B cell (primary cell): ENCODE data around the gene MPST. TPM values are rescaled to one million over a fixed set of nuclear protein-coding genes. Genes with fewer than 3 reads are reported as not detected.

Experiments used
- ATAC-seq: fragments of 200-7000 bp; cut with Tn5 transposase; one replicate; pipeline ENCODE4 v1.10.0; 2021; ENCODE audit warnings: low read depth, mild to moderate bottlenecking, moderate number of reproducible peaks, moderate library complexity
- CTCF ChIA-PET: fragments of 350-600 bp; sonication (Branson Sonifier 250); formaldehyde crosslinking; loops from one replicate; lab custom pipeline; 2021; ENCODE audit warnings: antibody characterized with exemption, inconsistent platforms; lab: Charles Lee
- POLR2A ChIA-PET: fragments of 350-600 bp; sonication (Branson Sonifier 250); formaldehyde crosslinking; loops from one replicate; lab custom pipeline; 2021; ENCODE audit warnings: antibody characterized with exemption; lab: Charles Lee
- DNase-seq: peaks from one replicate; pipeline ENCODE4 v3.0.0; 2013
- H2AFZ ChIP-seq: 2 replicates; pipeline ENCODE4 v1.6.1; 2012; ENCODE audit warnings: mild to moderate bottlenecking, low read depth, low read length; ENCODE audit not compliant: insufficient read depth, poor library complexity, severe bottlenecking
- H3K27ac ChIP-seq, 2 donors: 1 replicate in 1 of 2; 2 replicates in 1 of 2; pipeline ENCODE4 v1.5.1; 2012 to 2013; ENCODE audit warnings: low read length in 2 of 2, mild to moderate bottlenecking in 2 of 2, moderate library complexity in 1 of 2
- H3K27me3 ChIP-seq, 4 experiments: fragments of 200-600 bp in 1 of 4; sonication (generic) in 1 of 4; replicated peaks in 1 of 4; 1 replicate in 2 of 4; 2 replicates in 2 of 4; pipeline versions ENCODE4 v1.6.1 to v1.7.0; 2013 to 2016; ENCODE audit warnings: low read length in 3 of 4, mild to moderate bottlenecking in 2 of 4, mixed read lengths in 1 of 4, moderate library complexity in 1 of 4; ENCODE audit not compliant: insufficient read depth in 4 of 4, control insufficient read depth in 3 of 4; ENCODE audit errors: control extremely low read depth in 1 of 4
- H3K36me3 ChIP-seq, 2 experiments: replicated peaks in 1 of 2; 1 replicate in 1 of 2; 2 replicates in 1 of 2; pipeline versions ENCODE4 v1.6.1 to v1.7.1; 2013; ENCODE audit warnings: low read length in 1 of 2; ENCODE audit not compliant: insufficient read depth in 2 of 2, control insufficient read depth in 1 of 2; ENCODE audit errors: control extremely low read depth in 1 of 2, extremely low read depth in 1 of 2
- H3K4me1 ChIP-seq, 2 donors: fragments of 200-600 bp in 1 of 2; sonication (generic) in 1 of 2; 1 replicate in 1 of 2; 2 replicates in 1 of 2; pipeline versions ENCODE4 v1.5.1 to v1.6.1; 2013 to 2017; ENCODE audit warnings: low read length in 2 of 2; ENCODE audit not compliant: control insufficient read depth in 2 of 2, insufficient read depth in 2 of 2
- H3K4me2 ChIP-seq: replicated peaks from 2 replicates; pipeline ENCODE3; 2012; ENCODE audit warnings: mild to moderate bottlenecking, low read depth, low read length; ENCODE audit not compliant: poor library complexity, severe bottlenecking
- H3K4me3 ChIP-seq, 5 experiments: fragments of 200-600 bp in 1 of 5; sonication (generic) in 1 of 5; 1 replicate in 3 of 5; 2 replicates in 2 of 5; pipeline versions ENCODE4 v1.5.1 to v1.7.0; 2011 to 2016; ENCODE audit warnings: low read length in 4 of 5, mild to moderate bottlenecking in 4 of 5, low read depth in 2 of 5, control low read depth in 1 of 5, moderate library complexity in 1 of 5; ENCODE audit not compliant: insufficient read depth in 1 of 5; ENCODE audit errors: control extremely low read depth in 1 of 5, extremely low read depth in 1 of 5
- H3K79me2 ChIP-seq: fragments of 200-600 bp; sonication (generic); one replicate; pipeline ENCODE4 v1.6.0; 2016; ENCODE audit warnings: low read length; ENCODE audit not compliant: control insufficient read depth, insufficient read depth
- H3K9ac ChIP-seq: fragments of 200-600 bp; sonication (generic); 2 replicates; pipeline ENCODE4 v1.6.1; 2017; ENCODE audit warnings: mild to moderate bottlenecking, low read length, moderate library complexity
- H3K9me3 ChIP-seq, 3 donors: one replicate each; pipeline versions ENCODE4 v1.6.1 to v1.7.1; 2013; ENCODE audit warnings: low read length in 2 of 3; ENCODE audit not compliant: control insufficient read depth in 2 of 3, insufficient read depth in 1 of 3; ENCODE audit errors: control extremely low read depth in 1 of 3
- H4K20me1 ChIP-seq: 2 replicates; pipeline ENCODE4 v1.6.0; 2012; ENCODE audit warnings: mild to moderate bottlenecking, low read length; ENCODE audit not compliant: insufficient read depth, control insufficient read depth, poor library complexity, severe bottlenecking
- H3K27ac Mint-ChIP-seq: one replicate; pipeline ENCODE4 v1.8.0; 2021; ENCODE audit warnings: mixed read lengths
- H3K27me3 Mint-ChIP-seq: one replicate; pipeline ENCODE4 v1.8.0; 2021; ENCODE audit warnings: mixed read lengths
- H3K4me1 Mint-ChIP-seq: one replicate; pipeline ENCODE4 v1.8.0; 2021; ENCODE audit warnings: mixed read lengths
- H3K4me3 Mint-ChIP-seq: one replicate; pipeline ENCODE4 v1.8.0; 2021; ENCODE audit warnings: mixed read lengths
- H3K9me3 Mint-ChIP-seq: one replicate; pipeline ENCODE4 v1.8.0; 2022; ENCODE audit warnings: mixed read lengths; ENCODE audit not compliant: insufficient read depth
- CTCF ChIP-seq: fragments of 200-600 bp; IDR thresholded peaks from one replicate; pipeline ENCODE4 v1.8.0; 2022; ENCODE audit warnings: antibody characterized with exemption, mild to moderate bottlenecking
- EZH2 ChIP-seq: IDR thresholded peaks from 2 replicates; pipeline ENCODE4 v1.6.1; 2012; ENCODE audit warnings: borderline replicate concordance, low read depth, mild to moderate bottlenecking, moderate library complexity, low read length; ENCODE audit not compliant: insufficient read depth, poor library complexity, severe bottlenecking
- WGBS: methylation state at CpG from one replicate; pipeline ENCODE4 v1.1.5; 2013; ENCODE audit warnings: missing lambda C conversion rate; ENCODE audit not compliant: insufficient coverage; 5-methylcytosine and 5-hydroxymethylcytosine counted together
- intact Hi-C: fragments of 100-400 bp; cut with micrococcal nuclease; formaldehyde crosslinking; loops from one replicate; pipeline ENCODE4 v1.10.0; 2022
- polyA plus RNA-seq: library from polyadenylated mRNA; depleted of rRNA; stranded (reverse); fragments of >200 nt; gene quantifications from 2 replicates; pipeline ENCODE4 v1.2.3, GENCODE V29; 2012
- total RNA-seq, 2 donors: library from RNA; stranded (reverse); fragments of 120-200 nt in 1 of 2; gene quantifications; 1 replicate in 1 of 2; 2 replicates in 1 of 2; pipeline versions ENCODE4 v1.2.3 to v1.2.4, GENCODE V29; 2013 to 2022

The MPST gene
- total and polyA plus RNA-seq, 2 donors (not counting 1 experiment from before 2014, with no cell fraction given): 11.2 to 17.7 TPM

- Histone ChIP-seq H2AFZ (no peak overlapping the region), H3K4me1 (peaks cover 4 to 13% of the 10 kb centered on the region in 2 donors), H3K9me3 (no peaks in the 10 kb centered on the region), H3K27ac (no peak overlapping the region), H4K20me1 (no peaks in the 10 kb centered on the region), H3K4me2 (no peak overlapping the region), H3K79me2 (no peaks in the 10 kb centered on the region), H3K9ac (no peak overlapping the region), H3K27me3 (no peaks in the 10 kb centered on the region), H3K36me3 (no peaks in the 10 kb centered on the region), H3K4me3 (no peak overlapping the region)
- WGBS: 81% methylated on average over 3 of the region's 4 CpGs
- DNase-seq: no peak
- no peaks in the 10 kb centered on the region for H3K27me3 Mint-ChIP-seq
- ChIA-PET POLR2A (no interaction called here), CTCF (no interaction called here)
- ATAC-seq: no peak
- intact Hi-C loops: no loop called here
- H3K27ac Mint-ChIP-seq: no peak overlapping the region
- no peaks in the 10 kb centered on the region for H3K9me3 Mint-ChIP-seq
- peaks cover 8% of the 10 kb centered on the region for H3K4me1 Mint-ChIP-seq
- TF ChIP-seq EZH2 (no peak), CTCF (no peak)
- no peak overlapping the region for H3K4me3 Mint-ChIP-seq
Observed at GRCh38 chr22:37015587-37015878, 4.0 kb upstream of the MPST start.

- H3K36me3 ChIP-seq: no peaks in the 10 kb centered on the region
- peaks cover 12% of the 10 kb centered on the region for H3K4me1 Mint-ChIP-seq
- TF ChIP-seq EZH2: no peak
- TF ChIP-seq CTCF: no peak
- no peaks in the 10 kb centered on the region for H3K27me3 Mint-ChIP-seq
- CTCF ChIA-PET: no interaction called here
- H3K9ac ChIP-seq: no peak overlapping the region
- H3K4me2 ChIP-seq: no peak overlapping the region
- H3K4me3 Mint-ChIP-seq: no peak overlapping the region
- H3K27me3 ChIP-seq: no peaks in the 10 kb centered on the region
- no peaks in the 10 kb centered on the region for H3K9me3 Mint-ChIP-seq
- DNase-seq: no peak
- POLR2A ChIA-PET: no interaction called here
- no peaks in the 10 kb centered on the region for H3K9me3 ChIP-seq
- no peak overlapping the region for H3K27ac ChIP-seq
- WGBS: 96% methylated on average over 14 of the region's 14 CpGs
- H2AFZ ChIP-seq: no peak overlapping the region
- H3K4me1 ChIP-seq: peaks cover 4 to 14% of the 10 kb centered on the region in 2 donors
- no peak overlapping the region for H3K4me3 ChIP-seq
- intact Hi-C loops: no loop called here
- ATAC-seq: no peak
- H3K79me2 ChIP-seq: no peaks in the 10 kb centered on the region
- no peaks in the 10 kb centered on the region for H4K20me1 ChIP-seq
- H3K27ac Mint-ChIP-seq: no peak overlapping the region
Observed at GRCh38 chr22:37016134-37016910, 3.2 kb upstream of the MPST start.
